IPS DF 4.7 (cell line): Measurements from ENCODE around the gene DLGAP1.

Experiments used
- DNase-seq: peaks from one replicate; pipeline ENCODE4 v3.0.0-alpha.2; 2013; ENCODE audit warnings: low spot score; ENCODE audit errors: extremely low read depth

Gene DLGAP1

GRCh38 chr18:3995476-3996102 lies 459.5 kb downstream of the DLGAP1 start:
- DNase-seq, result no peak

- DNase-seq, result no peak
Observed at GRCh38 chr18:3993941-3994687, 461.0 kb downstream of the DLGAP1 start.

DNA sequence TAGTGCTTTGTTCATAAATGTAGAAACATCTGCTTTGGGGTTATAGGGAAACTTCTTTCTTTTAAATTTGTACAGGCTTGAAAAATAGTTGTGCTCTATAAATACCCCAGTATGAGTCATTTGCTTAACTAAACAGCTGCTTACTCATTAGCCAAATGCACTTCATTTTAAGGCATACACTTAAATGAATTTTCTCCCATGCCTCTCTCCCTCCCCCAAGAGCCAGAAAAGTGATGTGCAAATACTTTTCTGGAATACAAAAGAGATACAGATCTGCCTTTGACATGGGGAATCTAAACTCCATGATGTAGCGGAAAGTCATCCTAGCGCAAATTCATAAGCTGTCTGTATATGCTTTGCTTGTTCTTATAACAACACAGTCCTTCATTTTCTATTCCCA lies 469.4 kb downstream of the DLGAP1 start:
- no peak for DNase-seq

DNA sequence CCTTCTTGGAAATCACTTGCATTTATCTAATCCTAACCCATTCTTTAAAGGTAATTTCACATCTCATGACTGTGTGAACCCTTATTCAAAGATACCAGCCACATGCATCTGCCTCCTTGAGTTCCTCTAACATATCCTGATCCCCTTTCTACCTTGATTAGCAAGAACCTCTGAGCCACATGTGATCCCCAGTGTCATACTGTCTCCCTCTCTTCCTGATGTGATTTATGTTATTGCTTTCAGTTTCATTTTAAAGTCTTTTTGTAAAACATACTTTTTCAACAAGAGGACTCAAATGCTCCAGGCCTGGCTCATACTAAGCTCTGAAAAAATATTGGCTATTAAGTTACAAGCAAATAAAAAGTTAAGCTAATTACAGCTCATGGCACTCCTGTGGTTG lies 470.1 kb downstream of the DLGAP1 start:
- DNase-seq, result no peak

DNA sequence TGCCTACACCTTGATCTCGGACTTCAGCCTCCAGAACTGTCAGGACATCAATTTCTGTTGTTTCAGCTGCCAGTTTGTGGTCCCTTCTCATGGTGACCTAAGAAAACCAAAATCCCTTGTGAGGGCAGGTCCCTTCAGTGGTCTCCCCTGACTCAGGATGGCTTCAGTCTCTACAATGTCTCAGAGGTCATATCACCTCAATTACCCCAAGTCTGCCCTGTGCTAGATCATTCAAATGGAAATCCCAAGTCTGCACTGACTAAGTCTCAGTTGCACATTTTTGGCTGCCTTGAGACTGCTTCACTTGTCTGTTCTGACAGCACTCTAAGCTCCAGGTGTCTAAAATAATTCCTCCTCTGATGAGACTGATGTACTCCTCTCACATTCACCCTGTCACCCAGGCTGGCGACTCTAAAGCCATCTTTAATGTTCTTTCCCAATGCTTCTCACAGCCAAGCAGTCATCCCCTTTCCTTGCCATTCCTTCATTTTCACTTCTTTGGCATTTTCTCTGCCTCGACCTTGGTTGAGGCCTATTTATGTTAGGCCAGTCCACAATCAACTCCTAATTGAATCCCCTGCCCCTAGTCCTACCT lies 470.8 kb downstream of the DLGAP1 start:
- no peak for DNase-seq

DNA sequence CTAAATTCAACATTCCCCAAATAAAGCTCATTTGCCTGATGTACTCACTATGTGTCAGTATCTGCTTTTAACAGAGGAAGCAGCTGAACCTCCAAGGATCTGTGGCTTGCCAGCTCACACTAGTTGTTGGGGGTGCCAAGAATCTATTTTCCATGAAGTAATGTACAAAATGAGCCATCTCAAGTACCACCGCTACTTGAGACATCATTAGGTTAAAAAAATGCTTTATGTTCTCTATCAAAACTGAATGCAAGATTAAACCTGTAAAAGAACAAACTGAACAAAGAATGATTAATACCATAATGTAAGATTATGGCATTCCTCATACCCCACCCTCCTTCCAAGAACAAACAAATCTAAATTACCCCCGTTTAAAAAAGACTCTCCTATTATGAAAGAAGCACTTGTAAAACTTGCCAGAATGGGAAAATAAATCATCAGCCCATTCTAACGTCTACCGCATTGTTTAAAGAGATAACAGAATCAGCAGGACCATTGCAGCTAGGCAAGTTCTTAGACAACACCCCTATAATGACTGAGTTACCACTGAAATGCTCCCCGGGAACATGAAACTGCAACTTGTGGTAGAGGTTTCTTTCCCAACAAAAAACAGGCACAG lies 471.6 kb downstream of the DLGAP1 start:
- no peak for DNase-seq

GRCh38 chr18:3982541-3982940 lies 472.6 kb downstream of the DLGAP1 start:
- no peak for DNase-seq

- DNase-seq, result no peak
Observed at GRCh38 chr18:3979024-3979423, 476.1 kb downstream of the DLGAP1 start.

- no peak for DNase-seq
Observed at GRCh38 chr18:3973191-3973850, 481.8 kb downstream of the DLGAP1 start.

DNA sequence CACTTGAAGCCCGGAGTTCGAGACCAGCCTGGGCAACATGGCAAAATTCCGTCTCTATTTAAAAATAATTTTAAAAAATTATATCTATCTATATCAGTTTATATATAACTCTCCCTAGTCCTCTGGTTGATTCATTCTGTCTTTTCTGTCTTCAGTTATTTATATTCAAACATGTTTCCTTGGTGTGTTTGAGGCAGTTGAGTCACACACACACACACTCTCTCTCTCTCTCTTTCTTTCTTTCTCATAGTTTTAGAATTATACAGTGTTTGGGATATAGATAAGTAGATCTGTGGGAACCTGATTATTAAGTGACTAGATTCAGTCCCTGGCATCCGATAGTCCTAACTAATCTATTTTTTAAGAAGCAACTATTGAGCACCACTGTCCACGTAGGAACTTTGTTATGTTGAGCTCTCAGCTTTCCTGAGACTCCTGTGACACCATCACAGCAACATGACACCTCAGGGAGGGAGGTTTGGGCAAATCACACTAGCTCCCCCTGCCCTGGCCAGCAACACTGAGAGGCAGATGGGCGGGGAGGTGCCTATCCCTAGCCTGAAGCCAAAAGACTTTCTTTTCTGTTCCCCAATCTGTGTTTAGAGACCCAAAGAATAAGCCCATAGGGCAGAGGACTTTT lies 482.7 kb downstream of the DLGAP1 start:
- DNase-seq, result peak; percentile 30

- DNase-seq, result no peak
Observed at GRCh38 chr18:3970929-3971328, 484.2 kb downstream of the DLGAP1 start.

DNA sequence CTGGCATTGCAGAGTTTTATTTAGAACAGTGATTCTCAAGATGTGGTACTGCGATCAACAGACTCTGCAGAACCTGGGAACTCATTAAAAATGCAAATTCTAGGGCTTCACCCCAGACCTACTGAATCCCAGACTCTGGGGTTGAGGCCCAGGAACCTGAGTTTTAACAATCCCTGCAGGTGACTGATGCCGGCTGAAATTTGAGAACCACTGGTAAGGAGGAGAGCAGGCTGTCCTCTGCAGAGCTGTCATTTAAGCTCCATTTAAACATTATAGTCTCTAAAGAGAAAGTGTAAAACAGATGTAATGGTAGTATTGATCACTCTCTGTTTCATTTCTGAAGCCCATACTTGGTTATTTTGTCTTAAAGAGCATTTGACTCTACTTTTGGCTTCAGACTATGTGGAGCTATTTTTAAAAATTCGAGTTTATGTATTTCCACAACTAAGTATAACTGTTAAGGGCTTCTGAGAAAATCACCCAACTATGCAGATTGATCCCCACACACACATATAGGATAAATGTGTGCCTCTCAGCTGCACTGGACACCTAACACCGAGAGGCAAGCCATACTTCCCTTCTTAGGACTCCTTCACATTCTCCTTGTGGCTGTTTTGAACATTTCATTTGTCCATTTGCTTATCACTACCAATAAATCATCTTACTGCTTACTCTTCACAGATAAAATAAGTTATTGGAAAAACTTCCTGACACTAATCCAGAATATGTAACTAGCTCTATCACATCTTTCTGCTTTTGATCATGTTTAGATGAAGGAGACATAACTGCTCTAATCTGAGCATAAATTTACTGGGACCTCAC lies 487.5 kb downstream of the DLGAP1 start:
- no peak for DNase-seq

DNA sequence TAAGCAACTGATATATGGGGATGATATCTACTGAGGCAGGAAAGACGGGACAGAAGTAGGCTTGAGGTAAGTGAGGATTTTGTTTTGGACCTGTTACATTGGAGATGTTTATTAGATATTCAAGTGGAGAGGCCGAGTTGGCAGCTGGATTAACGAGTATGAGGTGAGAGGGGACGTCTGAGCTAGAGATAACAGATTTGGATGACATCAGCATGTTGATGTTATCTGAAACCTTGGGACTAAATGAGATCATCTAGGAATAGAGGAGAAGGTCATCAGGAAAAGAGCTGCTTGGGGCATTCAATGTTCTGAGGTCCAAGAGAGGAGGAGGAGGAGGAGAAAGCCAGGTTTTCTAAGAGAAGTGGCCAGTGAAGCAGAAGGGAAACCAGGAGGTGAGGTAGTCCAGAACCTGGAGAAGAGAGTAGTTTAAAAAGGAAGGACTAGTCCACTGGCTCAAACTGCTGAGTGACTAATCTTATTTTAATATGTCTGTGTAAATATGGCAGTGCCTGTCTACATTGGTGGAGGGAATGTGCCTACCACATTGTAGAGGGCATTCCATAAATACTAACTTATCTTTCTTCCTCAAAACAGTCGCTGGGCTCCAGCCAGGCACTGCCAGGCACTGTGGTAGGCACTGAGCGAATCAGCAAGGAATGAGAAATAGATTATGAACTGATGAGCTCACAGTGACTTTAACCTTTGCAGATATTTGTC lies 488.3 kb downstream of the DLGAP1 start:
- no peak for DNase-seq

DNA sequence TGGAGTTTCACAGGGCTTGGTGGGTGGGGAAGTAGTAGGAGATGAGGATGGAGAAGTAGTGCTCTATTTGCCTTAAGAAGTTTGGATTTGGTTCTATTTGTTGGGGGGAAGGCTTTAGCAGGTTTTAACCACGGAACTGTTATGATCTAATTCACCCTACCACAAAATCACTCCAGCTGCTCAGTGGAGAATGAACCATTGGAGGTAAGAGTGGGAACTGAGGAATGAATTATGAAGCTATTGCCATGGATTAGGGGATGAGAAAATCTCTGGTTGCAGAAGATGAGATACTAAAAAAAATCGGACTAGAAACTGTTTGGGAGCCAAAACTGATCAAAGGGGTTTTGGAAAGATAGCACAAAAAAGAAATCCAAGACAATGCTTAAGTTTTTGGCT lies 488.9 kb downstream of the DLGAP1 start:
- DNase-seq, result no peak

- DNase-seq, result no peak
Observed at GRCh38 chr18:3960977-3961376, 494.1 kb downstream of the DLGAP1 start.

- DNase-seq, result no peak
Observed at GRCh38 chr18:3960142-3960541, 495.0 kb downstream of the DLGAP1 start.

- no peak for DNase-seq
Observed at GRCh38 chr18:3952031-3952430, 503.1 kb downstream of the DLGAP1 start.

DNA sequence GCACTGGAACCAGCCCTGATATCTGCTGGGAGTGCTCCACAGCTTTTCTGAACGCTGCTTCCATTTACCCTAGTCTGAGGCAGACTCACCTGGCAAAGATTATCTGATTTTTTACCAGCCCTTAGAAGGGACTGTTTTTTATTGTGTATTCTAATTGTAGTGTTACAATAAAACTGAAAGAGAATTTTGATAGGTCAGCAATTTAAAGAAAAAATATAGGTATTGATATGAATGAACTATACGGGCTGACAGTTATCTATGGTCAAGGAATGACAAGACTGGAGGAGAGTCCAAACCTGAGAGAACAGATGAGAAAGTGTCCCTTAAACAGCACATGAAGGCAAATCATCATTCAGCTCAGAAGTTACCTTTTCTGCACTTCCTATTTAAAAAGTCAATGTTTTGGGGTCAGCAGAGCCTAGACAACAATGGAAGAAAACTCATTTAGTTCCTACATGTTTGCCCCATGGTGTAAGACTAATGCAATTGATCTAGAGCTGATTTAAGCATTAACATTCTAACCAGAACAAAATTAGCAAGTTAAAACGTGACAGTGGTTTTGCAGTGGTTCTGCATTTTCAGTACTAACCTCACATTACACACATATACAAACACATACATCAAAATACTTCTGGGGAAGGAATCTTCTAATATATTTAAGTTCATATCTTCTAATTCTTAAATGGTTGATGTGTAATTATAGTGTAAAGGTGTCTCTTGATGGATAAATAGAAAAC lies 504.3 kb downstream of the DLGAP1 start:
- no peak for DNase-seq

GRCh38 chr18:3948958-3949357 lies 506.1 kb downstream of the DLGAP1 start:
- no peak for DNase-seq
